Mesothelial cell of epicardium (in vitro differentiated cells): ENCODE measurements around the gene WRAP73. TPM values are rescaled to one million over a fixed set of nuclear protein-coding genes. Genes with fewer than 3 reads are reported as not detected.
"Not testable (repeated sequence)": the region's sequence is repeated elsewhere in the genome, so short reads cannot be mapped to it uniquely, and the experiment has no call there.

Experiments
- DNase-seq, 2 experiments: peaks; one replicate each; pipeline ENCODE4 v3.0.0; 2021; ENCODE audit warnings: low spot score in 2 of 2; ENCODE audit not compliant: unreplicated experiment in 2 of 2
- H3K27ac Mint-ChIP-seq: 2 replicates; pipeline ENCODE4 v1.8.0; 2021; ENCODE audit warnings: mixed read lengths
- H3K27me3 Mint-ChIP-seq: 2 replicates; pipeline ENCODE4 v1.8.0; 2021; ENCODE audit warnings: low read depth, mixed read lengths
- H3K36me3 Mint-ChIP-seq: 2 replicates; pipeline ENCODE4 v1.8.0; 2021; ENCODE audit warnings: mixed read lengths
- H3K4me1 Mint-ChIP-seq: 2 replicates; pipeline ENCODE4 v1.8.0; 2021; ENCODE audit warnings: mixed read lengths
- H3K4me3 Mint-ChIP-seq: 2 replicates; pipeline ENCODE4 v1.8.0; 2021; ENCODE audit warnings: mild to moderate bottlenecking, moderate library complexity, mixed read lengths
- H3K9me3 Mint-ChIP-seq: 2 replicates; pipeline ENCODE4 v1.8.0; 2021; ENCODE audit warnings: mixed read lengths
- CTCF ChIP-seq: fragments of 200-600 bp; sonication (generic); IDR thresholded peaks from one replicate; pipeline ENCODE4 v1.5.0; 2021; ENCODE audit warnings: antibody characterized with exemption; ENCODE audit not compliant: unreplicated experiment
- total RNA-seq: library from RNA; stranded (reverse); gene quantifications from 3 replicates; pipeline ENCODE4 v1.2.1, GENCODE V29; 2021

Gene WRAP73
- total RNA-seq, 1 donor from 2014 or later: 20.8 TPM

GRCh38 chr1:3621151-3621671 lies 28.7 kb downstream of the WRAP73 start:
- peak; percentile 69 for TF ChIP-seq CTCF
- H3K4me1 Mint-ChIP-seq: peaks cover 40% of the 10 kb centered on the region
- not testable (repeated sequence) for H3K36me3 Mint-ChIP-seq, H3K9me3 Mint-ChIP-seq, H3K4me3 Mint-ChIP-seq, H3K27ac Mint-ChIP-seq, DNase-seq, H3K27me3 Mint-ChIP-seq

- no peaks in the 10 kb centered on the region for H3K36me3 Mint-ChIP-seq
- peaks cover 41% of the 10 kb centered on the region for H3K4me1 Mint-ChIP-seq
- no peaks in the 10 kb centered on the region for H3K9me3 Mint-ChIP-seq
- H3K4me3 Mint-ChIP-seq: no peak overlapping the region
- no peak for TF ChIP-seq CTCF
- no peak overlapping the region for H3K27ac Mint-ChIP-seq
- no peak for DNase-seq
- H3K27me3 Mint-ChIP-seq: peaks cover 4% of the 10 kb centered on the region
These were observed 29.2 kb downstream of the WRAP73 start for GRCh38 chr1:3620708-3621107.

DNA sequence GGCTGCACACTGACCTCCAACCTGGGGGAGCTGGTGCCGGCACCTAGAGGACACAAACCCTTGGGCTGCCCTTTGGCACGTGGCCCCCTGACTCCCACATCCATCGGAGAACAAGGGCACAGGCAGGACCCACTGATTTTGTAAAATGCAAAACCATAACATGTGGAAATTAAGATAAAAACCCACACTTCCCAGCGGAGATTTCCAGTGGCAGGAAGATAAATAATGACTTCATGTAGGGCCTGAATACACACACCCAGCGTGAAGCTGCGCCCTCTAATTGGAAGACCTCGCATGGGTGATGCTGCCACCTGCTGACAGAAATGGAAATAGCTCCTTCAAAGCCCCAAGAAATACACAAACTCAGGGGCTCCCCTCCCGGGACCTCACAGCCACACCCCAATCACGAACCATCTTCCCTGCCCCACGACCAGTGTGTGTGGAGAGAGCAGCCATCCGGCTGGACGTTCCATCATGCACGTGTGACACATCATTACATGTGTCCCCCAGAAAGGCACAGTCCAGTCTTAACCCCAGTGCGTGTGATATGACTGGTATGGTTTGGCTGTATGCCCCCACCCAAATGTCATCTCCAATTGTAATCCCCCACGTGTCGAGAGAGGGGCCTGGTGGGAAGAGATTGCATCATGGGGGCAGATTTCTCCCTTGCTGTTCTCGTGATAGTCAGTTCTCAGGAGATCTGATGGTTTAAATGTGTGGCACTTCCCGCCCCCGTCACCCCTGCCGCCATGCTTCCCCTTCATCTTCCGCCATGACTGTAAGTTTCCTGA lies 30.8 kb downstream of the WRAP73 start:
- peak; percentile 85 for TF ChIP-seq CTCF
- no peak overlapping the region for H3K4me3 Mint-ChIP-seq
- peak in 1 of 2 experiments; percentile 80 for DNase-seq

GRCh38 chr1:3618531-3618880 lies 31.4 kb downstream of the WRAP73 start:
- Mint-ChIP-seq H3K27me3 (peaks cover 4% of the 10 kb centered on the region), H3K4me1 (peaks cover 51% of the 10 kb centered on the region), H3K4me3 (no peak overlapping the region), H3K36me3 (no peaks in the 10 kb centered on the region), H3K27ac (peak overlapping the region; percentile 71), H3K9me3 (no peaks in the 10 kb centered on the region)
- TF ChIP-seq CTCF: no peak
- no peak for DNase-seq

More for the DNA sequence above, 30.8 kb downstream of the WRAP73 start:
- peaks cover 4% of the 10 kb centered on the region for H3K27me3 Mint-ChIP-seq
- peak overlapping the region; percentile 71 for H3K27ac Mint-ChIP-seq
- no peaks in the 10 kb centered on the region for H3K9me3 Mint-ChIP-seq
- peaks cover 51% of the 10 kb centered on the region for H3K4me1 Mint-ChIP-seq
- H3K36me3 Mint-ChIP-seq: no peaks in the 10 kb centered on the region

- no peak for TF ChIP-seq CTCF
- Mint-ChIP-seq H3K36me3 (no peaks in the 10 kb centered on the region), H3K4me3 (no peak overlapping the region), H3K4me1 (peaks cover 51% of the 10 kb centered on the region), H3K9me3 (no peaks in the 10 kb centered on the region), H3K27me3 (peaks cover 4% of the 10 kb centered on the region), H3K27ac (no peak overlapping the region)
- DNase-seq: no peak
These were observed 32.0 kb downstream of the WRAP73 start for GRCh38 chr1:3617806-3618345.
